HG03460 (cell line): ENCODE measurements around the gene NCMAP.
"Not testable (repeated sequence)": the region's sequence is repeated elsewhere in the genome, so short reads cannot be mapped to it uniquely, and the experiment has no call there.

Source experiments
- ATAC-seq: cut with Tn5 transposase; IDR thresholded peaks from one replicate; pipeline ENCODE4 v1.9.1; 2021; ENCODE audit not compliant: unreplicated experiment

The NCMAP gene

DNA sequence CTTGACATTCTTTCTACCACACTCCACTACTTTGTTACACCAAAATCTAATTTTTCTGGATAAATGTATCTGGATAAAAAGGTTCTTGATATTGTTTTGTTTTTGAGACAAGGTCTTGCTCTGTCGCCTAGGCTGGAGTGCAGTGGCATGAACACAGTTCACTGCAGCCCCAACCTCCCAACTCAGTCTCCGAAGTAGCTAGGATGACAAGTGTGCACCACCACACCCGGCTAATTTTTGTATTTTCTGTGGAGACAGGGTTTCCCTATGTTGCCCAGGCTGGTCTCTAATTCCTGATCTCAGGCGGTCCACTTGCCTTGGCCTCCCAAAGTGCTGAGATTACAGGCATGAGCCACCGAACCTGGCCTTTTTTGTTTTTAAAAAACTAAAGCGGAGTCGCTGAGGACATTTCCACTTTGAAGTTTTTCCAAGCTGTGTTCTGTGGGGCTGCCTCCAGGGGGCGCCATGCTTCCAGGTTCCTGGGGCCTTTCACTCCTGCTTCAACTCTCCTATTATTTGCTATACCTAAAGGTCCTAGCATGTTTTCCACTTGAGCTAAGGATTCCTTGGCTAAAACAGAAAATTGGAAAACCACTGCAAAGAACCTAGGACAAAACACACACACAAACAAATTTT, 14.1 kb upstream of the NCMAP start:
- no peak for ATAC-seq

DNA sequence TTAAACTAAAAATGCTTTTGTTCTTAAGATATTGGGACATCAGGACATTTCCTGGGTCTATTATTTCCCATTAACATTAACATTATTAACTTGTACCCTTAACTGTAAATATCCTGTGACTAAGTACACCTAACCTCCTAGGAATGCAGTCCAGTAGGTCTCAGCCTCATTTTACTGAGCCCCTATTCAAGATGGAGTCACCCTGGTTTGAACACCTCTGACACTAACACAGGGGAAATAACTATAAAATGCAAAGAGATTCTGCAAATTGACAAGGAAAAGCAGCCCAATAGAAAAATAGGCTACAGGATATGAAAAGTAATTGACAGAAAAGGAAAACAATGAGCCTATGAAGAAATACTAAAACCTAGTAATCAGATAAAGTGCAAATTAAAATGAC, 11.6 kb upstream of the NCMAP start:
- no peak for ATAC-seq

DNA sequence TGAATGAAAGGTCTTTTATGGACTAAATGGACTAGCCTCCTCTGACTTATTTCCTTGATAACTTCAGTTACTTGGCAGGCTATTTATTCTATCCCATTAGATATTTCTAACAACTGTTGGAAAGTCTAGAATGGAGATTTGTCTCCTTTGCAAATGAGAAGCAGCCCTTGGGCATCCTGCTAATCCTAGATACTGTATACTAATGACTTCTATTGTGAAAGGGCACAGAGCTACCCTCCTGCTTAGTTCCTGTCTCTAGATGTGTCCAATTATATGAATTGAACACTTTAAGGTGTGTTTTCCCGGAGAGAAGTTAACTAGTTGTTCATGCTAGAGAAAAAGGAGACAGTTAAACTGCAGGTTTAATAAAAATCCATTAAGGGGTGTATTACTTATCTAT, 10.2 kb upstream of the NCMAP start:
- ATAC-seq = no peak

DNA sequence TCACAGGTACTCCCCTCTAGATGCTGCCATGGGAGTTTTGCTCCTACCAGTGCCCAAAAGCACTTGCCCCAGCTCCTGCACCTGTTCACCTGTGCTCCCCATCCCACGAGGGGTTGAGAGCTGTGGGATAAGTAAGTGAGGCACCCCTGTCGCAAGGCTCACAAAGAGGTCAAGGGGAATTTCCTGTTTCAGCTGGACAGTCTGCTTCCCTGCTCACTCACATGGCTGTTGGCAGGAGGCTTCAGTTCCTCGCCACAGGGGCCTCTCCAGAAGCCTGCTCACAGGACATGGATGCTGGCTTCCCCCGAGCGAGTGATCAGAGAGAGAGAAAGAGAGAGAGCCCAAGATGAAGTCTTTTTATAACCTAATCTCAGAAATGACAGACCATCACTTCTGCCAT, 8.7 kb upstream of the NCMAP start:
- ATAC-seq = no peak

DNA sequence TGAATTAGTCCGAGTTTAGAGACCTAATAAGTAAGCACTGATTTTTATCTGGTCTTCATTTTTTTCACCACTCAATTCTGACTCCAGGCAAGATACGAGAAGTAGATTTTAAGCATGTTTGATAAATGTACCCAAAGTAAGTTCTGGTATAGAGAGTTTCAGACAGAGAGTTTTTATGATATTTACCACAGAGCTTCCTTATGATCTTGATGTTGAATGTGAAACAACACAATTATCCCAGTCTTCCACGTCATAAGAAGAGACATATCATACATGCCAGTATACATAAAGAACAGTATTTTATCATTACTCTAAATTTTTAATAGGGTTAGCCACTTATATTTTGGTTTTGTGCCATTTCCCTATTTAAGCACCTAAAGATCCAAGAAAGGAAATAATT, 7.8 kb upstream of the NCMAP start:
- ATAC-seq = no peak

DNA sequence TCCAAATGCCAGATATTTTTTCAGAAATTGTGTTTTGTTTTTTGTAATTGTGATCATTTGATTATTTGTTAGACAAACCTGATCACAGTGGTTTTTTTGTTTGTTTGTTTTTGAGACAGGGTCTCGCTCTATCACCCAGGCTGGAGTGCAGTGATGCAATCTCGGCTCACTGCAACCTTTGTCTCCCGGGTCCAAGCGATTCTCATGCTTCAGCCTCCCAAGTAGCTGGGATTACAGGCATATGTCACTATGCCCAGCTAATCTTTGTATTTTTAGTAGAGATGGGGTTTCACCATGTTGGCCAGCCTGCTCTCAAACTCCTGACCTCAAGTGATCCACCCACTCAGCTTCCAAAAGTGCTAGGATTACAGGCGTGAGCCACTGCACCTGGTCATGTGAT, 6.7 kb upstream of the NCMAP start:
- not testable (repeated sequence) for ATAC-seq

DNA sequence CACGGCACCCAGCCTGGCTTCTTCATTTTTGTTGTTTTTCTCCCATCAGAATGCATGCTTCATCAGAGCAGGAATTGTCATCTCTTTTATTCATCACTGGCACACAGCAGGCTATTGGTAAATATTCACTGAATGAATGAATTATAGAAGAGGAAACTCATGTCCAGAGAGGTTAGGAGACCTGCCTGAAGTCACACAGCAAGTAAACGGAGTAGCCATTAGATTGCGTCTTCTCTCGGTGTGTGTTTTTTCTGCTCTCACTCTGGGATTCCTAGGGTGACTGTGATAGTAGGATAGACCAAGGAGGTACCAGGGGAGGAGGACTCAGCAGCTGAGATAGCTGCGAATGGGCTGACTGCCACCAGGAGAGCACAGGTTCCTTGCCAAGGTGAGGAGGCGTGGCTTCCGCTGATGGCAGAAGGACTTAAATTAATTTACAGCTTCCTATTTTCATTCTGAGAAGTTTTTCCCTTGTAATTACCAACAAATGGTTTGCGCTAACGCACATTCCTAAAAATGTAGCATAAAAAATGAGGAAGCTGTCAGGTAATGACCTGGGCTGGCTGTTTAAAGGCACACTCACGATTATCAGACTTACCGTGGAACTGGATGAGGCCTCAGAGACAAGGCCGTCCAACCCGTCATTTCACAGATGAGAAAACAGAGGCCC, 4.5 kb upstream of the NCMAP start:
- ATAC-seq = no peak

DNA sequence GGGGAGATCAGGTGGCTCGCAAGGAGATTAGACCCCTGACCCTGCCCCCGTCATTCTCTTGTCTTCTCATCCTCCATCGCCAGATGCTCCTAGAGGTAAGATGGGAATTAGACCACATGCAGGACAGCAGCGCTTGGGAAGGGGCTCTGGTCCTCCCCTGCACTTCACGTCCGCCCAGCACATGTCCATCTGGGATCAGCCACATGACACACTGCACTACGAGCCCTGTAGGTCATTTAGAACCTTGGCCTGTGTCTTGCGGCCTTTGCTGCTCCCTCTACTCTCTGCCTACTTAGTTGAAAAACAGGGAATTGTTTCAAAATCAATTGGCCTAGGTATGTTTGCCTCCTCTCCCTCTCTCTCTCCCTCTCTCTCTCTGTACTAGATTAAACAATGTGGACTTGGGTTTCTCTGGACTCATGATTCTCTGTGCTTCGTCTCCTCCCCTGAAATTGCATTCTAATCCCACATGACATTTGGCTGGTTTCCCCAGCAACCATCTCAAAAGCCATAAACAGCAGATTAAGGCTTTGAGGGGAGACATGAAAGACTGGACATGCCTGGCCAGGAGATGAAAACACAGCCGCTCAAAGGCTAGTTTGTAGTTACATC, 3.8 kb upstream of the NCMAP start:
- no peak for ATAC-seq

DNA sequence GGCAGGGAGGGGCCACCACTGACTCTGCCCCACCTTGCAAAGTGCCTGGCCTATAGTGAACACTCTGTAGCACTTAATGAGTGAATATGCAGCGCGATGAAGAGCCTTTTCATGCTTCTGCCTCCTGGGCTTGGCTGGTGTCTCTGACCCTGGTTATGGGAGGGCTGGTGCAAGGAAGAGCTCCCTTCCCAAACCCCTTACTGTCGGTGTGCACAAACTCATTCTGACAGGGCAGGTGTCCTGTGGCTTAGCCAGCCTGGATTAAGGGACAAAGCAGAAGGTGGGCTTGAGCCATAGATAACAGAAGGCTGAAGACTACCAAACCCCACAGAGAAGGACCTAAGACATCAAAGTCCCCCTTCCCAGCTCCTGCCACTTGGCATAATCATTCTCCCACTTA, 2.0 kb upstream of the NCMAP start:
- ATAC-seq = no peak

DNA sequence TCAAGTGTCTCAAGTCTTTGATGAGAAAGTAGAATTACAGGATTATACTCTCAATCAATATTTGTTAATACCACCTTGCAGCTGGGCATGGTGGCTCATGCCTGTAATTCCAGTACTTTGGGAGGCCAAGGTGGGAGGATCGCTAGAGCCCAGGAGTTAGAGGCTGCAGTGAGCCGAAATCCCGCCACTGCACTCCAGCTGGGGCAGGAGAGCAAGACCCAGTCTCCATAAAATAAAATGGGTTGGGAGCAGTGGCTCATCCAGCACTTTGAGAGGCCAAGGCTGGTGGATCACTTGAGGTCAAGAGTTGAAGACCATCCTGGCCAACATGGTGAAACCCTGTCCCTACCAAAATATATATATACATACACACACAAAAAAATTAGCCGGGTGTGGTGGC, 1.2 kb upstream of the NCMAP start:
- no peak for ATAC-seq

DNA sequence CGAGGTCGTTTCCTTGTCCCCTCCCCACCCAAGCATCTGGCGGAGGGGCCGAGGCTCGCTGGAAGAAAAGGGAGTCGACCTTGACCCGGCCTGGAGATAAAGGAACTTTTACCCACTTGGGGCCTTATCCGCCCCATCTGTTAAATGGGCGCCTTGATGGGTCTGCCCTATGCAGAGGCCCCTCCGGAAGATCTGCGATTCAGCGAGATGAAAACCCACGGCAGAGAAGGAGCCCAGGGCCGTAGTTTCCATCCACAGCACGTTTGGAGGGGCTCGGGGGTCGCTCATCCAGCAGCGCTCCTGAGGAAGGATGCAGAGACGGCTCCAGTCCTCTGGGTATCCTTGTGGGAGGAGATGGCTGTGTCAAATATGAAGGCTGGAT, 518 bp downstream of the NCMAP start:
- ATAC-seq = no peak

DNA sequence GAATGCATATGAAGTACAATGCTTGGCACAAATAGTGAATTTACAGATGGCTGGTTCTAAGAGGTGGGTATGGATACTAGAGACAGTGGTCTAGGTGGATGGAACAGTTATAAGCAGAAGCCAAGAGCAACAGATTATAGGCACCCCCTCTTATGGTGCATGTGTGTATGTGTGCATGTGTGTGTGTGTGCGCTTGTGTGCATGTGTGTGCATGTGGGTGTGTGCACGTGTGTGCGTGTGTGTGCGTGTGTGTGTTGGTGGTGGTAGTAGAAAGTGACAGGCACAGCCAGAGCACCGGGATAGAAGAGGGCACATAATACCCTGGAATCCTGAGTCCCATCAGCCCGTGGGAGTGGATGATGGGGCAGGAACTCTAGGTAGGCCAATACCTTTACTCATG, 1.3 kb downstream of the NCMAP start:
- no peak for ATAC-seq

DNA sequence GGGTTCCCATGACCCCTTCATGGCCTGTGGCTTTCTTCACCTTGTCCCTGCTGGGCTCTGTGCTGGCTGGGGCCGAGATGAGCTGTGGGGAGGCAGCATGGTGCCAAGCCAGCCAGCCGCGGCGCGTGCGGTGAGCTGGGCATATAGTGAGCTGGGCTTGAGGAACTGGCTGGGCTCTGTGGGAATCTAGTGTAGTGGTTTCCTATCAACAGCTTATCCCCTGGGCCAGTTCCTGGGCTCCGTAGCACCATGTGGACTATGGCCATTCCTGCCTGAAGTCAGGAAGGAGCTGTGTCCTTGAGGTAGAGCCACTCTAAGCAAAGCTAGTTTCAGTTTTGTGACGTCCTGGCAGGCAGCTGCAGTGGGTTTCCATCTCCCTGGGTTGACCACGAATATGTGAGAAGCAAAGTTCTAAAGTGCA, 1.8 kb downstream of the NCMAP start:
- no peak for ATAC-seq

DNA sequence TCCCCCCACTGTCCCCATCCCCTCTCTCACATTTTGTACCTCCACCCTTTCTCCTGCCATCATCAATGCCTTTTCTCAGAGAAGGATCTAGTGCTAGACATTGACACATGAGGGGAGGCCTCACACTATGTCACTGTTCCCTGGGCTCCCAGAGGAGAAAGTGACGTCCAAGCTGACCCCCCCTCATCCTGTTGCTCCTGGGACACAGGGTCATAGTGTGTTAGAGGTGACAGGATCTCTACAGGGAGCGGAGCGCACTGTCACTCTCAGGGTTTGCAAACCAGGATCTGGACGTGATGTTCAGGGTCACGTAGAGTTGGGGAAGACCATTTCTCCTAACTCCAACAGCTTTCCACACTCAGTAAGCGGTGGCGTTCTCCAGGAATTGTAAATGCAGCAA, 2.6 kb downstream of the NCMAP start:
- ATAC-seq = no peak

DNA sequence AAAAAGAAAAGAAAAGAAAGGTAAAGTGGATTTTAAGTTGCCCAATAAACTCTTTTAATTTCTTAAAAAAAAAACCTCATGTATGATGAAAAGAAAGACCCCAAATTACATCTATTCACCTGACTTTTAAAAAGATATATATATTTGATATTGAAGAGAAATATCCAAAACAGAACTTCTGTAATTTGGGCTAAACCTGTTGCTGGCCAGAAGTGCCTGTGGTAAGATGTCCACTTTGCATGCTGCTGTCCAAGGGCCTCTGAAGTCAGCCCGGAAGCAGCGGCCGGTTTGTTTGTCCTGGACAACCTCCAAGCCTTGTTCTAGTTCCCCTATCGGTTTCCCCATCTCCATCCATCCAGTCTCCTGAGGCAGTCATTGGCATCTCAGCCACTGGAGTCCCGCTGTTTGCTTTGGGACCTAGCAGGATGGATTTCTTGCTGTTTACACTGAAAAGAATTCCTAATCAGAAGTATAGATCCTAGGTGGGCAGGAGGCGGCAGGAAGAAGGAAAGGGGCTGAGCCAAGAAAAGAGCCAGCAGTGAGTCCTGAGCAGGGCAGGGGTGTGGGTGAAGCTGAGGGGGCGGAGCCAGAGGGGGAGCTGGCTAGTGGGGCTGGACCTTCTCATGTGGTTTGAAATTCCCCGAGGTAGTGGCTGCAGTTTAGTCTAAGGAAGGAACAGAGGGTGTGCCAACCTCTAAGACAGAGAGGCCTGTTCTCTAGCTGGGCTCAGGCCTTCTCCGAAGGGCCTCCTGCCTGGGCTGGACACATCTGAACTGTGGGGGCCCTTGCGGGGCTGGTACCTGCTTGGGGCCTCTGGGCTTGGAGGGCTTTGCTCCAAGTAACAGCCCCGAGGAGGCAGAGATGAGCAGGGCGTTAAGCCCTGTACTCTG, 3.3 kb downstream of the NCMAP start:
- ATAC-seq = no peak

DNA sequence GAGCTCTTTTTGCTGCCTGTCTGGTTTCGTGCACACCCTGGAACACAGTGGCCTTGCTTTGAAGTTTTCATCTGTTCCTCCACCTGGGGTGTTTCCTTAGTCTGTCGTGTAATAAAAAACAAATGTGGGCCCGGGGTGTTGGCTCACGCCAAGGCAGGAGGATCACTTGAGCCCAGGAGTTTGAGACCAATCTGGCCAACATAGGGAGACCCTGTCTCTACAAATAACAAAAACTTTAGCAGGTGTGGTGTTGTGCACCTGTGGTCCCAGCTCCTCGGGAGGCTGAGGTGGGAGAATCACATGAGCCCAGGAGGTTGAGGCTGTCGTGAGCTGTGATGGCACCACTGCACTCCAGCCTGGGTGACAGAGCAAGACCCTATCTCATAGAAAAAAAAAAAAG, 4.5 kb downstream of the NCMAP start:
- no peak for ATAC-seq

DNA sequence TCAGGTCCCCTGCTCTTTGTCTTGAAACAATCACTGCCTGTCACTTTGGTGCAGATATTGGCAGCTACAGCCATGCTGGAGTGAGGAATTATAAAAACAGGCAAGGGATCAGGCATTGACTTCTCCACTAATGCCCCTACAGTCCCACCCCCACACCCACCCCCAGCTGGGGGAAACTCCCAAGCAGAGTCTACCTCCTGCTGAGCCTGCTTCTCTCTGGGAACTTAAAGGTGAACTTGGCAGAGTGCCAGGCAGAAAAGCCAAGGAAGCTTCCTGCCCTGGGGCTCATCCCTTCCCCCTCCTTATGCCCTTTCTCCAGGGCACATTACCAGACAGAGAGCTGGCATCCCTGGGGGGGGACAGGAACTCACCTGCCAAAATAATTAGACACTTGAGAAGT, 6.7 kb downstream of the NCMAP start:
- no peak for ATAC-seq

DNA sequence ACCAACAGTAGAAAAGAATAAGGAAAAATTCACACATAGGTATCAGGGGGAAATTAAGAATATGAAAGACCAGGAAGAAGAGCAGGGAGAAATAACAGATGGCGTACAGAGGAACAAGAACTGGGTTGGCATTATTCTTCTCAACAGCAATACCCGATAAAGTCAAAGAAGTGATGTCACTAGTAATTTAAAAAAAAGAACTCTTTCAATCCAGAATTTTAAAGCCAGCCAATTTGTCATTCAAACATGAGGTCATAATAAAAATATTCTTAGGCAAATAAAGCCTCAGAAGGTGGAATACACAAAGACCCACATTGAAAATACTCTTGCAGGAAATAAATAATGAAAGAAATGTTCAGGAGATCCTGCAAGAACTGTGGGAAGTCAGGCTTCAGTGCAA, 8.8 kb downstream of the NCMAP start:
- no peak for ATAC-seq

DNA sequence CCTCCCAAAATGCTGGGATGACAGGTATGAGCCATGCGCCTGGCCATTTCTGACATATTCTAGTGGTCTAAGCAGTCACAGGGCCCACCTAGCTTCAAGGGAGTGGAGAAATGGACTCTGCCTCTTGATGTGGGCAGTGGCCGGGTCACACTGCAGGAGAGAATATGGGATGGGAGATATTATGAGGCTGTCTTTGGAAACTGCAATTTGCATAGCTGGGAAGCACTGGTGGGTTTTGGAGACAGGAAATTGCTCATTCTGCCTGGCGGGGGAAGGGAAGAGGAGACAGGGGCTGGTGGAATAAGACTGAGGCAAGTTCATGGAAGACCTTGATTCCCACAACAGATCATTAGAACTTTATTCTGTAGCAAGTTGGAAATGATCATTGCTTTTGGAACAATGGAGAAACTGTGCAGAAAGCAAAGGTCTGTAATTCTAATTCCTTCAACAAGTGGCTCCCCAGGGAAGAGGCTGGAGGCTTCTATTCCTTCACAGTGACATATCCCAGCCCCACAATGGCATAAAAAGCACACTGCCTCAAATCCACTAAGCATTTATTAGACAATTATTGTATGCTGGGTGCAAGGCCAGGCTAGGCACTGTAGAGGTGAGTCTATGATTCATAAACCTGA, 10.5 kb downstream of the NCMAP start:
- ATAC-seq = no peak

DNA sequence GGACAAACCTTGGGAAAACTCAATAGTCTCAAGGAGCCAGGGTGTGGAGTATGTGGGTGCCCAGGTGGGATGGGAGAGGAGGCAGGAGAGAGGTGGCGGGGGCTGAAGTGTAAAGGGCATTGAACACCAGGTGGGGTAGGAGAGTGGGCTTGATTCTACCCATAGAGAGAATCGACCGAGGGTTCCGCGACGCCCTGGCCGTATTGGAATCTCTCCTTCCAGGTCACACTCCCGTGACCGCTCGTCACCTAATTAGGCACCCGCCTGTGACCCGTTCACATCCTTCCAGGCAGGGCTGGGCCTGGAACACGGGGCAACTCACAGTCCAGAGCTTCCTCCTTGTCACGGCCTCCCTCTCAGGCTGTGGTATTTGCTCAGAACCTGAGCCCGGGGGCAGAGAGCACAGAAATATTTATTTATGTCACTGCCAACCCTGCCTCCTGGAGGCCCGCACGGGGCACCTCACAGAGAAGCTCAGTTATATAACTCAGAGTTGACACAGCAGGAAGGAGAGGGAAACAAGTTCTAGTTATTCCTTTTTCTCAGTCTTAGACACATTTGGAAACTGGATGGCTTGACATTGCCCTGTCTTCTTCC, 12.0 kb downstream of the NCMAP start:
- ATAC-seq = no peak

DNA sequence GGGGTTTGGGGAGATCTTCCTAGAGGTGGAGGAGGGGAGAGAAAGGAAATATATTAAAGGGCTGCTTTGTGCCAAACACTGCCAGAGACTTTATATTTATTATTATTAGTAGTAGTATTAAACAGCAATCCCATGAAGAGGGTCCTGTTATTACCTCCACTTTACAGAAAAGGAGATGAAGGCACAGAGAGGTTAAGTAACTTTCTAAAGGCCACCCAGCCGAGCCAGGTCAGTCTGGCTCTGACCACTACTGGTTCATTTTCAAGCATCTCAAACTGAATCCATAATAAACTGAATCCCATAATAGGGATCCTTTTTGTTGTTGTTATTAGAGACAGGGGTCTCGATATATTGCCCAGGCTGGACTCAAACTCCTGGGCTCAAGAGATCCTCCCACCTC, 12.6 kb downstream of the NCMAP start:
- ATAC-seq = no peak
